ENCODE measurements around the gene CDC34. TPM values are rescaled to one million over a fixed set of nuclear protein-coding genes. Genes with fewer than 3 reads are reported as not detected.
A peak's percentile ranks its signal among the peaks of the same experiment; 100 is the strongest.

CDC34 gene
- total RNA-seq, 1 donor from 2014 or later: 111 TPM

DNA sequence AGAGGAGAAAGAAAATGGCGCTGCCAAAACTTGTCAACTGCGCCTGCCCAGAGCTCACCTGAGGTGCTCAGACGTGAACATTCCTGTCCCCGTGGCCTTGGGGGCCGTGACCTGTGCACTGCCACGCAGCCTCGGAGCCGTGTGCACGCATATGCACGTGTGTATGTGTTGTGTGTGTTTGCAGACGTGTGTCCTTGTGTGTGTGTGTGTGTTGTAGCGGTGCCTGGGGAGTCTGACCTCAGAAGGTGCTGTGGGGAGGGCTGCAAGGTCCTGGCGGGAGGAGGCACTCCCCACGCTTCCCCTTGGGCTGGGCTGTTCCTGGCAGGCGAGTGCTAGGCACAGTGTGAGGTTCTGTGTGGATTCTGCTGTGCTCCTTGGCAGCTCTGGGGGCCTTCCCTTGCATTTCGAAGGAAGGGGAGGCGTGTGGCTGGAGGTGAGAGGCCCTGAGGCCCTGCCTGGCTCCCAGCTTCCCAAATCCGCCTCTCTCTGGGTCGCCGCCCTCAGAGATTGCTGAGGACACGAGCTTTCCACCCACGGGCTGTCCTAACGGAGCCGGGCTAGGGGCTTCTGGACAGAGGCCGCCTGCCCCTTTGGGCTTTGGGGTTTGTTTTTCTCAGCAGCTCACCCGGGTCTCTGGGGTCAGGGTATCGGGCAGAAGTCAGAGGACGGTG lies 45.3 kb downstream of the CDC34 start:
- peak overlapping the region; percentile 61 for H3K4me3 Mint-ChIP-seq
- peaks cover 20% of the 10 kb centered on the region for H3K4me1 Mint-ChIP-seq
- TF ChIP-seq, protein P1, sequence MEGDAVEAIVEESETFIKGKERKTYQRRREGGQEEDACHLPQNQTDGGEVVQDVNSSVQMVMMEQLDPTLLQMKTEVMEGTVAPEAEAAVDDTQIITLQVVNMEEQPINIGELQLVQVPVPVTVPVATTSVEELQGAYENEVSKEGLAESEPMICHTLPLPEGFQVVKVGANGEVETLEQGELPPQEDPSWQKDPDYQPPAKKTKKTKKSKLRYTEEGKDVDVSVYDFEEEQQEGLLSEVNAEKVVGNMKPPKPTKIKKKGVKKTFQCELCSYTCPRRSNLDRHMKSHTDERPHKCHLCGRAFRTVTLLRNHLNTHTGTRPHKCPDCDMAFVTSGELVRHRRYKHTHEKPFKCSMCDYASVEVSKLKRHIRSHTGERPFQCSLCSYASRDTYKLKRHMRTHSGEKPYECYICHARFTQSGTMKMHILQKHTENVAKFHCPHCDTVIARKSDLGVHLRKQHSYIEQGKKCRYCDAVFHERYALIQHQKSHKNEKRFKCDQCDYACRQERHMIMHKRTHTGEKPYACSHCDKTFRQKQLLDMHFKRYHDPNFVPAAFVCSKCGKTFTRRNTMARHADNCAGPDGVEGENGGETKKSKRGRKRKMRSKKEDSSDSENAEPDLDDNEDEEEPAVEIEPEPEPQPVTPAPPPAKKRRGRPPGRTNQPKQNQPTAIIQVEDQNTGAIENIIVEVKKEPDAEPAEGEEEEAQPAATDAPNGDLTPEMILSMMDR (conservative IDR thresholded peaks at IDR 0.05): no peak
- no peaks in the 10 kb centered on the region for H3K9me3 Mint-ChIP-seq
- peaks cover 4% of the 10 kb centered on the region for H3K36me3 Mint-ChIP-seq (ENCODE audit: low read depth)
- peaks cover 3% of the 10 kb centered on the region for H3K27me3 Mint-ChIP-seq (ENCODE audit: low read depth)
- no peak for DNase-seq (ENCODE audit: low read depth, low spot score)
- no peak overlapping the region for H3K27ac Mint-ChIP-seq (ENCODE audit: unreplicated experiment)

DNA sequence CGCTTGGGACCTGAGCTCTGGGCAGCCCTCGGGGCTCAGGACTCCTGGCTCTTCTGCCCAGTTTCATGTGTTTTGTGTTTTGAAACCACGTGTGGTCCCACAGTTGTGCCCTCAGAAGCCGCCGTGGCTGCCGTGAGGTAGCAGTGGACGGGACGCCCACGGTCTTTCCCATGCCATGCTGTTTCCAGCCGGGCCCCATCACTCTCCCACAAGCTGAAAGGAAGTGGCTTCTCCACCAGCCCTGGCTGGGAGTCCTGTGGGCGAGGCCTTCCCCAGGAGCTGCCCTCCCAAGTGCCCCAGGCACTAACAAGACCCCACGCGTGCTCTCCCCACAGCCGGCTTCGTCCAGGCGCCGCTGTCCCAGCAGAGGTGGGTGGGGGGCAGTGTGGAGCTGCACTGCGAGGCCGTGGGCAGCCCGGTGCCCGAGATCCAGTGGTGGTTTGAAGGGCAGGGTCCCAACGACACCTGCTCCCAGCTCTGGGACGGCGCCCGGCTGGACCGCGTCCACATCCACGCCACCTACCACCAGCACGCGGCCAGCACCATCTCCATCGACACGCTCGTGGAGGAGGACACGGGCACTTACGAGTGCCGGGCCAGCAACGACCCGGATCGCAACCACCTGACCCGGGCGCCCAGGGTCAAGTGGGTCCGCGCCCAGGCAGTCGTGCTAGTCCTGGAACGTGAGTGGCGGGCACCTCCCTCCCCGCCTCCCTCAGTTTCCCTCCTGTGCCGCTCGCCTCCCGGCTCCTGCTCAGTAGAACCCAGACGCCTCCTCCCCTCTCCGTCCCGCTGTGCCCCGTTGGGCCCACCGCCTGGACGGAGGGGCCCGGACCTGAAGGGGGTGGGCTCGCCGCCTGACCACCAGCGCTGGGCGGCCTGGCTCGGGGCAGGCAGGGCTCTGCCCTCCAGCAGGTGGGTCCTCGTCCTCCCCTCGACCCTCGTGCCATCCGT lies 46.2 kb downstream of the CDC34 start:
- peaks cover 4% of the 10 kb centered on the region for H3K36me3 Mint-ChIP-seq (ENCODE audit: low read depth)
- no peak overlapping the region for H3K27ac Mint-ChIP-seq (ENCODE audit: unreplicated experiment)

DNA sequence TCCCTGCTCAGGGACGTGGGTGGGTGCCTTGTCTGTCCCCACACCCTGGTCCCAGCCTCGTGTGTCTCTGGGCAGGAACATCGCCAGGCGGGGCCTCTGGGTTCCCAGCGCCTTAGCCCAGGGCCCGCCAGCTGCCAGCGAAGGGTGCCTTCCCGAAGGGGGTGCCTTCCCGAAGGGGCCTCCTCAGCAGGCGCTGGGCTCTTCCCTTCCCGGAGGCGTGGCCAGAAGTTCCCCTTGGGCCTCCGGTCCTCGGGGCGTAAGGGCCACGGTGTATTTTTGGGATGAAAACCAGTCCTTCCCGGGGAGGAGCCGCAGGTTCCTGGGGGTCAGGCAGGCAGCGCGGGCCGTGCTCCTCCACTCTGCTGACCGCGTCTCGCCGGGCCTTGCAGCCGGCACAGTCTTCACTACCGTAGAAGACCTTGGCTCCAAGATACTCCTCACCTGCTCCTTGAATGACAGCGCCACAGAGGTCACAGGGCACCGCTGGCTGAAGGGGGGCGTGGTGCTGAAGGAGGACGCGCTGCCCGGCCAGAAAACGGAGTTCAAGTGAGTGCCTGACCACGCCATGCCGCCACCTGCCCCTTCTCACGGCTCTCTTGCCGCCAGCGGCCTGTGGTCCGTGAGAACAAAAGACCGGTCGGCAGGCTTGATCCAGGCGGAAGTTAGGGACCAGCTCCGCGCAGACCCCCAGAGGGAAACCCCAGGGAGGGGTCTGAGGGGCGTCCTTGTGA lies 47.7 kb downstream of the CDC34 start:
- no peak for DNase-seq (ENCODE audit: low read depth, low spot score)
- Mint-ChIP-seq H3K27me3 (ENCODE audit: low read depth) (peaks cover 3% of the 10 kb centered on the region), H3K4me3 (peak overlapping the region; percentile 27), H3K27ac (ENCODE audit: unreplicated experiment) (no peak overlapping the region), H3K36me3 (ENCODE audit: low read depth) (no peaks in the 10 kb centered on the region), H3K9me3 (no peaks in the 10 kb centered on the region), H3K4me1 (peaks cover 13% of the 10 kb centered on the region)
- TF ChIP-seq, protein P1 (conservative IDR thresholded peaks at IDR 0.05): no peak

More for the DNA sequence above, 46.2 kb downstream of the CDC34 start:
- TF ChIP-seq, protein P1 (conservative IDR thresholded peaks at IDR 0.05): no peak
- Mint-ChIP-seq H3K9me3 (no peaks in the 10 kb centered on the region), H3K4me1 (peaks cover 16% of the 10 kb centered on the region), H3K27me3 (ENCODE audit: low read depth) (no peaks in the 10 kb centered on the region), H3K4me3 (peak overlapping the region; percentile 61)
- DNase-seq (ENCODE audit: low read depth, low spot score): no peak

DNA sequence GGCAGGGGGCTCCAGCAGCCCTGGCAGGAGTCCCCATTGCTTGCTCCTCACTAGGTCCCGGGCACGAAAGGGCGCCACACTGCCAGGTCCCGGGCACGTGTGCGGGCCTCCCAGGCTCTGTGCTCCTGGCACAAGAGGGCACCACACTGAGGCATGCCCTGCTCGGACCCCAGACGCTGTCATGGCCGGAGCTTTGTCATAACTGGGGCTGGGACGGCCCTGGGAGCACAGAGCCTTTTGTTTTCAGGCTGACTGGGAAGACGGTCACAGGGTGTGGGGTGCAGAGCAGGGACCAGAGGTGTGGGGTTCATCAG lies 48.2 kb downstream of the CDC34 start:
- no peaks in the 10 kb centered on the region for H3K9me3 Mint-ChIP-seq
- TF ChIP-seq, protein P1 (conservative IDR thresholded peaks at IDR 0.05): no peak
- peaks cover 3% of the 10 kb centered on the region for H3K27me3 Mint-ChIP-seq (ENCODE audit: low read depth)
- H3K36me3 Mint-ChIP-seq (ENCODE audit: low read depth): no peaks in the 10 kb centered on the region
- no peak for DNase-seq (ENCODE audit: low read depth, low spot score)
- no peak overlapping the region for H3K27ac Mint-ChIP-seq (ENCODE audit: unreplicated experiment)
- no peak overlapping the region for H3K4me3 Mint-ChIP-seq
- peaks cover 8% of the 10 kb centered on the region for H3K4me1 Mint-ChIP-seq

DNA sequence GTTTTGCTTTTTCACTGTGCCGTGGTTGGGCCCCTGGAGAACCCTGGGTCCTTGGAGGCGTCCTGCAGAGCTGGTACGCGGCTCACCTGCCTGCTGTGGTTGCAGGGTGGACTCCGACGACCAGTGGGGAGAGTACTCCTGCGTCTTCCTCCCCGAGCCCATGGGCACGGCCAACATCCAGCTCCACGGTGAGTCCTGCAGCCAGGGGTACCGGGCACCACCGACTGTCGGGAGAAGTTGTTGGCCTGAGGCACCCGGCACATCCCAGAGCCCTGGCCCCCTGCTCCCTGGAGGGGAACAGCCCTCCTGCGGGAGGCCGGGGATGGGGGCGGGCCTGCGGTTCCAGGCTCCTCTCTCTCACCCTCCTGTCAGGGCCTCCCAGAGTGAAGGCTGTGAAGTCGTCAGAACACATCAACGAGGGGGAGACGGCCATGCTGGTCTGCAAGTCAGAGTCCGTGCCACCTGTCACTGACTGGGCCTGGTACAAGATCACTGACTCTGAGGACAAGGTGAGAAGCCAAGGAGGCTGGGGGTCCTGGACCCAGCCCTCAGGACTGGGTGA lies 48.8 kb downstream of the CDC34 start:
- TF ChIP-seq, protein P1 (conservative IDR thresholded peaks at IDR 0.05): no peak
- peaks cover 8% of the 10 kb centered on the region for H3K4me1 Mint-ChIP-seq

More for the DNA sequence above, 48.8 kb downstream of the CDC34 start:
- Mint-ChIP-seq H3K9me3 (no peaks in the 10 kb centered on the region), H3K4me3 (no peak overlapping the region), H3K27me3 (ENCODE audit: low read depth) (peaks cover 6% of the 10 kb centered on the region), H3K36me3 (ENCODE audit: low read depth) (no peaks in the 10 kb centered on the region), H3K27ac (ENCODE audit: unreplicated experiment) (no peak overlapping the region)
- DNase-seq (ENCODE audit: low read depth, low spot score): no peak

Measured in neural crest cell (in vitro differentiated cells).